ENCODE measurements around the gene C3orf70.

C3orf70 gene, protein sequence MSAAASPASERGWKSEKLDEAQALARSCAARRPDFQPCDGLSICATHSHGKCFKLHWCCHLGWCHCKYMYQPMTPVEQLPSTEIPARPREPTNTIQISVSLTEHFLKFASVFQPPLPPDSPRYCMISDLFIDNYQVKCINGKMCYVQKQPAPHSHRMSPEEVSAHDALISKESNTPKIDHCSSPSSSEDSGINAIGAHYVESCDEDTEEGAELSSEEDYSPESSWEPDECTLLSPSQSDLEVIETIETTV

DNA sequence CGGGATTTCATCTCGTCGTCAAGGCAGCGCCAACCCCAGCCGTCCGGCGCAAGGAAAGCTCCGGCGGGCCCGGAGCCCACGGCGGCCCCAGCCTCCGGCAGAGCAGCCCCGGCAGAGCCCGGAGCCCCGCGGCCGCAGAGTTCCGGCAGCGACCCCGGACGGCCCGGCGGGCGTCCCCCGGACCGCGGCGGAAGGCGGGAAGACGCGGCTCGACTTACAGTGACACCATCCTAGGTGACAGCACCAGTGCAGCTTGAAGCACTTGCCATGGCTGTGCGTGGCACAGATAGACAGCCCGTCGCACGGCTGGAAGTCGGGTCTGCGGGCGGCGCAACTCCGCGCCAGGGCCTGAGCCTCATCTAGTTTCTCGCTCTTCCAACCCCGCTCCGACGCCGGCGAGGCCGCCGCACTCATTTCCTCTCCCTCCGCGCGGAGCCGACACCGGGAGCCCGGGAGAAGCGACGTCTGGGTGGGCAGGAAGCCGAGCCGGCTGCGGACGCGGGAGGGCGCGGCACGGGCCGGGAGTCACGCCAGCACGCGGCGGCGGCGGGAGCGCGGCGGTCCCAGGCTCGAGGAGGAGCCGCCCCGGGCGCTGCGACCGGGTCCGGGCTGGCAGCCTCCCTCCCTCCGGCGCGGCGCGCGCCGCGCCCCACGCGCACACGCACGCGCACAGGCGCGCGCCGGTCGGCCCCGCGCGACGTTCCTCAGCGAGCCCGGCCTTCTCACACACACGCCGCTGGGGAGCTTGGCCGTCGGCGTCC, at the start of gene C3orf70:
TSS of gene C3orf70 (minus strand) at position 651 of the 761 bp plus-strand sequence. CDS start at position 414, 237 bp downstream.
- peak within 1 kb of the TSS; percentile 52 for H3K4me3 ChIP-seq (ENCODE audit: low read depth, low read length)
- TF ChIP-seq, protein P1, sequence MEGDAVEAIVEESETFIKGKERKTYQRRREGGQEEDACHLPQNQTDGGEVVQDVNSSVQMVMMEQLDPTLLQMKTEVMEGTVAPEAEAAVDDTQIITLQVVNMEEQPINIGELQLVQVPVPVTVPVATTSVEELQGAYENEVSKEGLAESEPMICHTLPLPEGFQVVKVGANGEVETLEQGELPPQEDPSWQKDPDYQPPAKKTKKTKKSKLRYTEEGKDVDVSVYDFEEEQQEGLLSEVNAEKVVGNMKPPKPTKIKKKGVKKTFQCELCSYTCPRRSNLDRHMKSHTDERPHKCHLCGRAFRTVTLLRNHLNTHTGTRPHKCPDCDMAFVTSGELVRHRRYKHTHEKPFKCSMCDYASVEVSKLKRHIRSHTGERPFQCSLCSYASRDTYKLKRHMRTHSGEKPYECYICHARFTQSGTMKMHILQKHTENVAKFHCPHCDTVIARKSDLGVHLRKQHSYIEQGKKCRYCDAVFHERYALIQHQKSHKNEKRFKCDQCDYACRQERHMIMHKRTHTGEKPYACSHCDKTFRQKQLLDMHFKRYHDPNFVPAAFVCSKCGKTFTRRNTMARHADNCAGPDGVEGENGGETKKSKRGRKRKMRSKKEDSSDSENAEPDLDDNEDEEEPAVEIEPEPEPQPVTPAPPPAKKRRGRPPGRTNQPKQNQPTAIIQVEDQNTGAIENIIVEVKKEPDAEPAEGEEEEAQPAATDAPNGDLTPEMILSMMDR (IDR thresholded peaks at IDR 0.05; ENCODE audit: control insufficient read depth, extremely low read depth, insufficient read depth) = no peak
- DNase-seq (ENCODE audit: low read depth) = peak; percentile 7

DNA sequence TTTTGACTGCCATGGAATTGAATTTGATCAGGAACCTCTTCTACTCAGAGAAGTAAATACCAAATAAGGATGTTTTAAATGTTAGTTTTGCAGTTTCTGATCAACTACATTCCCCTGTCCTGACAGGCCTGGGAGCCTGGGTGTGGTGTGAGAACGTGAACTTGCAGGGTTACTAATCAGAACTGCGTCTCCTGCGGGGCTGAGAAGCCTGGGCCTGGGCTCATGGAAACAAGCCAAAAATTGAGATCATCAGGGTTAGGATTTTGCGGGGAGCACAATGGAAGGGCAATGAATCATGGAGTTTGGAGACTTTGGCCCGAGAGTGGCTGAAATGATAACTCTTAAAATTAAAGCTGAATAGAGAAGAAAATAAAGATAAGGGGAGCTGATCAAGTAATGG, 47.8 kb upstream of the C3orf70 start:
- TF ChIP-seq, protein P1 (IDR thresholded peaks at IDR 0.05; ENCODE audit: control insufficient read depth, extremely low read depth, insufficient read depth) = no peak
- H3K4me3 ChIP-seq (ENCODE audit: low read depth, low read length) = no peak overlapping the region
- DNase-seq (ENCODE audit: low read depth) = no peak

DNA sequence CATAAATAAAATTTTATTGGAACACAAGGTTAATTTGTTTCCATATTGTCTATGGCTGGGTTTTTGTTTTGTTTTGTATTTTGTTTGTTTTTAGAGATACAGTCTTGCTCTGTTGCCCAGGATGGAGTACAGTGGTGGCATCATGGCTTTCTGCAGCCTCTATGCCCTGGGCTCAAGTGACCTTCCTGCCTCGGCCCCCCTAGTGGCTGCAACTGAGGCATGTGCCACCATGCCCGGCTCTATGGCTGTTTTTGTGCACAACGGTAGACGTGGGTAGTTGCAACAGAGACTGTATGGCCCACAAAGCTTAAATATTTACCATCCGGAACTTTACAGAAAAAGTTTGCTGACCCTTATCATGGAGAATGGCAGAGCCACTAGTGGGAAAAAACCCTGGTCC, 46.8 kb upstream of the C3orf70 start:
- TF ChIP-seq, protein P1 (IDR thresholded peaks at IDR 0.05; ENCODE audit: control insufficient read depth, extremely low read depth, insufficient read depth) = no peak
- DNase-seq (ENCODE audit: low read depth) = no peak
- H3K4me3 ChIP-seq (ENCODE audit: low read depth, low read length) = no peak overlapping the region

DNA sequence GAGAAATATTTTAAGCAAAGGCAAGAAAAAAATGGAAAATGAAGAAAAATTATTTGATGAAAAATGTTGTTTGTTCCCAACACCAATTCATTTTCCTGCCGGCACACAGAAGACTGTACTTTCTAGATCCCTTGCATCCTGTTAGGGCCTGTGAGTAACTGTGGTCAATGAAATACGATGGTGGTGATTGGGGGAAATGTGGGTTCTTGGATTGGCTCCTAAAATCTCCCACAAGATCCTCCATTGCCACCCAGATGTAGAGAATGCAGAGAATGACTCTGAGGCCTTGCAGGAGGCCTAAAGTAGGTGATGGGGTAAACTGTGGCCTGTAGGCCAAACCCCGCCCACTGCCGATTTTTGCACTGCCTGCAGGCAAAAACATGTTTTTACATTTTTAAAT, 46.3 kb upstream of the C3orf70 start:
- DNase-seq (ENCODE audit: low read depth) = no peak
- no peak overlapping the region for H3K4me3 ChIP-seq (ENCODE audit: low read depth, low read length)
- TF ChIP-seq, protein P1 (IDR thresholded peaks at IDR 0.05; ENCODE audit: control insufficient read depth, extremely low read depth, insufficient read depth) = no peak

DNA sequence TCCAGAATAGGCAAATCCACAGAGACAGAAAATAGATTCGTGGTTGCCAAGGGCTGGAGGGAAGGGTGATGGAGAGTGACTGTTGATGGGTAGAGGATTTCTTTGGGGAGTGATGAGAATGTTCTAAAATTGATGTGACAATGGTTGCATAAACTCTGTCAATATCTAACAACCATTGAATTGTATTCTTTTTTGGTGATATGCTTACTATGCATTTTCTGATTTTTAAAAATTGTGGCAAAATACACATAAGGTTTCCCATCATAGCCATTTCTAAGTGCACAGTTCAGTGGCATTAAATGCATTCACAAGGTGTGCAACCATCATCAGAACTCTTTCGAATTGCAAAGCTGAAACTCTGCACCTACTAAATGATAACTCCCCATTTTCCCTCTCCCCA, 44.2 kb upstream of the C3orf70 start:
- TF ChIP-seq, protein P1 (IDR thresholded peaks at IDR 0.05; ENCODE audit: control insufficient read depth, extremely low read depth, insufficient read depth) = no peak
- H3K4me3 ChIP-seq (ENCODE audit: low read depth, low read length) = no peak overlapping the region
- DNase-seq (ENCODE audit: low read depth) = no peak

DNA sequence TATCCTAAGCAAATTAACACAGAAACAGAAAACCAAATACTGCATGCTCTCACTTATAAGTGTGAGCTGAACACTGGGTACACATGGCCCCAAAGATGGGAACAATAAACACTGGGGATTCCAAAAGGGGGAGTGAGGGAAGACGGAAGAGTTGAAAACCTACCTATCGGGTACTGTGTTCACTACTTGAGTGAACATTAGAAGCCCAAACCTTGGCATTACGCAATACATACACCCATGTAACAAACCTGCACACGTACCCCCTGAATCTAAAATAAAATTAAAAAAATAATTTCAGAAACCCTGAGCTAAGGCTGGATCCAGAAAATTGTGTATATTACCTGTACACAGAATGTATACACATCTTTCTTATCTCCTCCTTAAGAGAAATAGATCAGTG, 42.8 kb upstream of the C3orf70 start:
- no peak for DNase-seq (ENCODE audit: low read depth)
- no peak overlapping the region for H3K4me3 ChIP-seq (ENCODE audit: low read depth, low read length)
- TF ChIP-seq, protein P1 (IDR thresholded peaks at IDR 0.05; ENCODE audit: control insufficient read depth, extremely low read depth, insufficient read depth) = no peak

Data from LNCaP clone FGC (cell line).